H1 (cell line): ENCODE measurements around the gene MXD4. TPM values are rescaled to one million over a fixed set of nuclear protein-coding genes. Genes with fewer than 3 reads are reported as not detected.
A peak's percentile ranks its signal among the peaks of the same experiment; 100 is the strongest.

ENCODE experiments used
- CTCF ChIA-PET: fragments of 300-600 bp; sonication (Branson Sonifier 250); formaldehyde crosslinking; loops from one replicate; lab custom pipeline; 2021; ENCODE audit not compliant: partially characterized antibody; lab: Charles Lee
- POLR2A ChIA-PET: fragments of 300-600 bp; sonication (Branson Sonifier 250); formaldehyde crosslinking; loops from one replicate; lab custom pipeline; 2021; ENCODE audit warnings: inconsistent platforms; ENCODE audit not compliant: partially characterized antibody; lab: Charles Lee
- DNase-seq, 2 experiments: peaks; one replicate each; pipeline versions ENCODE4 v3.0.0 to v3.0.0-alpha.2; 2010 to 2022; ENCODE audit warnings: low spot score in 2 of 2, low read depth in 1 of 2, mixed read lengths in 1 of 2
- FAIRE-seq: peaks from 2 replicates; lab custom pipeline; 2011; peaks lifted over from hg19 to GRCh38; lab: Jason Lieb, UNC
- H2AFZ ChIP-seq: 2 replicates; pipeline ENCODE4 v1.8.1; 2012; ENCODE audit warnings: low read length, inconsistent platforms
- H2AK5ac ChIP-seq: 2 replicates; pipeline ENCODE4 v1.6.1; 2013; ENCODE audit warnings: low read depth, low read length
- H2BK120ac ChIP-seq: replicated peaks from 2 replicates; pipeline ENCODE3; 2013; ENCODE audit warnings: low read depth, low read length, inconsistent platforms
- H2BK12ac ChIP-seq: 2 replicates; pipeline ENCODE4 v1.6.1; 2013; ENCODE audit warnings: low read depth, low read length
- H2BK15ac ChIP-seq: 2 replicates; pipeline ENCODE4 v1.6.1; 2013; ENCODE audit warnings: low read length
- H2BK20ac ChIP-seq: 2 replicates; pipeline ENCODE4 v1.6.1; 2013; ENCODE audit warnings: low read length
- H2BK5ac ChIP-seq: 2 replicates; pipeline ENCODE4 v1.6.1; 2013; ENCODE audit warnings: low read depth, low read length
- H3K14ac ChIP-seq: 2 replicates; pipeline ENCODE4 v1.6.1; 2013; ENCODE audit warnings: inconsistent platforms; ENCODE audit not compliant: insufficient read length
- H3K18ac ChIP-seq: 2 replicates; pipeline ENCODE4 v1.6.1; 2013; ENCODE audit warnings: low read length; ENCODE audit errors: extremely low read depth
- H3K23ac ChIP-seq: 2 replicates; pipeline ENCODE4 v1.6.1; 2013; ENCODE audit warnings: inconsistent platforms; ENCODE audit not compliant: insufficient read length
- H3K23me2 ChIP-seq: 2 replicates; pipeline ENCODE4 v1.6.1; 2013; ENCODE audit warnings: low read depth, low read length
- H3K27ac ChIP-seq: 2 replicates; pipeline ENCODE4 v1.6.1; 2011; ENCODE audit warnings: low read depth, low read length, inconsistent platforms
- H3K27me3 ChIP-seq, 4 experiments: replicated peaks in 1 of 4; 1 replicate in 1 of 4; 2 replicates in 3 of 4; pipeline versions ENCODE4 v1.6.1 to v1.8.1; 2011 to 2013; ENCODE audit warnings: low read length in 3 of 4, mild to moderate bottlenecking in 3 of 4, inconsistent platforms in 2 of 4, mixed read lengths in 2 of 4, moderate library complexity in 1 of 4; ENCODE audit not compliant: control insufficient read depth in 3 of 4, insufficient read depth in 3 of 4; ENCODE audit errors: extremely low read depth in 1 of 4
- H3K36me3 ChIP-seq, 4 experiments: 2 replicates each; pipeline versions ENCODE4 v1.6.1 to v1.8.1; 2011 to 2013; ENCODE audit warnings: mild to moderate bottlenecking in 4 of 4, low read length in 3 of 4, moderate library complexity in 2 of 4, control low read depth in 1 of 4, inconsistent platforms in 1 of 4; ENCODE audit not compliant: insufficient read depth in 4 of 4, control insufficient read depth in 2 of 4
- H3K4ac ChIP-seq: replicated peaks from 2 replicates; pipeline ENCODE3; 2013; ENCODE audit warnings: low read length, low read depth, mixed read lengths, inconsistent platforms; ENCODE audit not compliant: insufficient read length
- H3K4me1 ChIP-seq, 4 experiments: replicated peaks in 1 of 4; 1 replicate in 1 of 4; 2 replicates in 3 of 4; pipeline versions ENCODE4 v1.6.1 to v1.8.1; 2011 to 2013; ENCODE audit warnings: low read length in 3 of 4, inconsistent platforms in 2 of 4, mixed read lengths in 1 of 4; ENCODE audit not compliant: insufficient read depth in 4 of 4, control insufficient read depth in 3 of 4
- H3K4me2 ChIP-seq, 2 experiments: 2 replicates each; pipeline versions ENCODE4 v1.6.1 to v1.8.1; 2011 to 2013; ENCODE audit warnings: low read depth in 2 of 2, low read length in 2 of 2, control low read depth in 1 of 2, inconsistent platforms in 1 of 2, mild to moderate bottlenecking in 1 of 2; ENCODE audit not compliant: insufficient read depth in 1 of 2
- H3K4me3 ChIP-seq, 4 experiments: fragments of 200-600, 300-600 bp in 1 of 4; sonication (generic), shearing (Covaris generic), sonication (Bioruptor Twin) in 1 of 4; 2 replicates each; pipeline versions ENCODE4 v1.5.1 to v1.8.1; 2011 to 2016; ENCODE audit warnings: low read length in 4 of 4, low read depth in 3 of 4, control low read depth in 2 of 4, inconsistent platforms in 2 of 4, mild to moderate bottlenecking in 2 of 4, mixed read lengths in 1 of 4, moderate library complexity in 1 of 4; ENCODE audit not compliant: insufficient read depth in 2 of 4; ENCODE audit errors: extremely low read depth in 1 of 4
- H3K56ac ChIP-seq: replicated peaks from 2 replicates; pipeline ENCODE3; 2013; ENCODE audit warnings: low read depth, mild to moderate bottlenecking, mixed read lengths, low read length, inconsistent platforms; ENCODE audit not compliant: insufficient read length
- H3K79me1 ChIP-seq: 2 replicates; pipeline ENCODE4 v1.6.1; 2013; ENCODE audit warnings: low read depth, low read length, control low read depth
- H3K79me2 ChIP-seq, 2 experiments: 2 replicates each; pipeline versions ENCODE4 v1.6.1 to v1.8.1; 2012 to 2013; ENCODE audit warnings: low read length in 2 of 2, mild to moderate bottlenecking in 2 of 2, inconsistent platforms in 1 of 2; ENCODE audit not compliant: insufficient read depth in 2 of 2, control insufficient read depth in 1 of 2
- H3K9ac ChIP-seq, 4 experiments: replicated peaks in 1 of 4; 1 replicate in 1 of 4; 2 replicates in 3 of 4; pipeline versions ENCODE4 v1.6.1 to v1.8.1; 2011 to 2013; ENCODE audit warnings: low read depth in 3 of 4, low read length in 3 of 4, control low read depth in 2 of 4, mild to moderate bottlenecking in 2 of 4, moderate library complexity in 2 of 4, inconsistent platforms in 1 of 4; ENCODE audit errors: extremely low read depth in 1 of 4
- H3K9me3 ChIP-seq, 2 experiments: 2 replicates each; pipeline versions ENCODE4 v1.6.1 to v1.8.1; 2012 to 2013; ENCODE audit warnings: mild to moderate bottlenecking in 2 of 2, moderate library complexity in 2 of 2, control low read depth in 1 of 2, inconsistent platforms in 1 of 2, low read depth in 1 of 2, low read length in 1 of 2, mixed read lengths in 1 of 2; ENCODE audit not compliant: insufficient read depth in 2 of 2
- H4K20me1 ChIP-seq, 2 experiments: replicated peaks in 1 of 2; 2 replicates each; pipeline versions ENCODE3 to v1.8.1; 2011 to 2013; ENCODE audit warnings: inconsistent platforms in 2 of 2, low read length in 2 of 2, mild to moderate bottlenecking in 1 of 2; ENCODE audit not compliant: insufficient read depth in 2 of 2, control insufficient read depth in 1 of 2
- H4K5ac ChIP-seq: 2 replicates; pipeline ENCODE4 v1.6.1; 2013; ENCODE audit warnings: low read length, low read depth, mixed read lengths, inconsistent platforms; ENCODE audit not compliant: insufficient read length
- H4K8ac ChIP-seq: 2 replicates; pipeline ENCODE4 v1.8.0; 2013; ENCODE audit warnings: mild to moderate bottlenecking, moderate library complexity, low read length, inconsistent platforms; ENCODE audit not compliant: insufficient read depth; ENCODE audit errors: extremely low read depth
- H4K91ac ChIP-seq: replicated peaks from 2 replicates; pipeline ENCODE3; 2013; ENCODE audit warnings: low read length, mixed read lengths, inconsistent platforms; ENCODE audit not compliant: insufficient read length
- BRCA1 ChIP-seq: IDR thresholded peaks from 2 replicates; pipeline ENCODE4 v1.6.1; 2012; ENCODE audit warnings: low read depth, low read length, improper control_type of control experiment
- CREB1 ChIP-seq: IDR thresholded peaks from 2 replicates; pipeline ENCODE4 v1.6.1; 2012; ENCODE audit warnings: inconsistent platforms
- FOSL1 ChIP-seq: IDR thresholded peaks from 2 replicates; pipeline ENCODE4 v1.6.1; 2011; ENCODE audit warnings: mild to moderate bottlenecking, low read depth, low read length, moderate library complexity; ENCODE audit not compliant: insufficient read depth
- JUND ChIP-seq: IDR thresholded peaks from 2 replicates; pipeline ENCODE4 v1.6.1; 2011; ENCODE audit warnings: mild to moderate bottlenecking, improper control_type of control experiment, low read length
- POLR2A ChIP-seq, 2 experiments: IDR thresholded peaks; 1 replicate in 1 of 2; 2 replicates in 1 of 2; pipeline ENCODE4 v1.6.1; 2011; ENCODE audit warnings: low read depth in 2 of 2, low read length in 2 of 2, mild to moderate bottlenecking in 2 of 2; ENCODE audit errors: control extremely low read depth in 1 of 2
- SP4 ChIP-seq: IDR thresholded peaks from 2 replicates; pipeline ENCODE4 v1.6.1; 2012; ENCODE audit warnings: low read length, inconsistent platforms
- TAF7 ChIP-seq: optimal IDR thresholded peaks from 2 replicates; pipeline ENCODE3; 2011; ENCODE audit warnings: low read depth, mild to moderate bottlenecking, inconsistent platforms, low read length, moderate library complexity, borderline replicate concordance
- TCF12 ChIP-seq: IDR thresholded peaks from 2 replicates; pipeline ENCODE4 v1.6.1; 2011; ENCODE audit warnings: low read depth, mild to moderate bottlenecking, low read length
- WGBS, 2 experiments: shearing (Covaris generic) in 1 of 2; methylation state at CpG; one replicate each; pipeline versions ENCODE4 v1.1.6 to v1.1.7; 2013 to 2015; ENCODE audit warnings: low lambda C conversion rate in 2 of 2, mixed read lengths in 2 of 2, inconsistent platforms in 1 of 2, low coverage in 1 of 2, missing lambda C conversion rate in 1 of 2; ENCODE audit not compliant: insufficient replicate concordance in 2 of 2, insufficient coverage in 1 of 2, insufficient read length in 1 of 2; ENCODE audit errors: extremely low coverage in 1 of 2, missing lambda C conversion rate in 1 of 2; 5-methylcytosine and 5-hydroxymethylcytosine counted together
- polyA plus RNA-seq, 7 experiments: library from polyadenylated mRNA; depleted of rRNA in 3 of 7; stranded (reverse) in 5 of 7; unstranded in 2 of 7; fragments of >200 nt in 5 of 7; fragments of 200-250 nt in 2 of 7; gene quantifications; 1 replicate in 5 of 7; 2 replicates in 1 of 7; 4 replicates in 1 of 7; pipeline versions ENCODE4 v1.2.1 to v1.2.3, GENCODE V29; 2011 to 2013; ENCODE audit warnings: missing spikeins in 2 of 7, mixed read lengths in 2 of 7
- total RNA-seq: library from RNA; stranded (reverse); fragmentation: NEBNext Ultra II Directional; extraction: Animal tissue kit (Norgen Biotek cat#: 25700); gene quantifications from 2 replicates; pipeline ENCODE4 v1.2.1, GENCODE V29; 2021
- TF ChIP-seq, protein P1 (sequence below): IDR thresholded peaks from 2 replicates; pipeline ENCODE4 v1.6.1; 2011; ENCODE audit warnings: low read depth, mild to moderate bottlenecking, low read length; ENCODE audit not compliant: insufficient read depth

The MXD4 gene
- total and polyA plus RNA-seq, 2 of the 8 experiments (the other 6 are each of a cell fraction or from before 2014, with no cell fraction given), result 18.0 to 20.8 TPM

DNA sequence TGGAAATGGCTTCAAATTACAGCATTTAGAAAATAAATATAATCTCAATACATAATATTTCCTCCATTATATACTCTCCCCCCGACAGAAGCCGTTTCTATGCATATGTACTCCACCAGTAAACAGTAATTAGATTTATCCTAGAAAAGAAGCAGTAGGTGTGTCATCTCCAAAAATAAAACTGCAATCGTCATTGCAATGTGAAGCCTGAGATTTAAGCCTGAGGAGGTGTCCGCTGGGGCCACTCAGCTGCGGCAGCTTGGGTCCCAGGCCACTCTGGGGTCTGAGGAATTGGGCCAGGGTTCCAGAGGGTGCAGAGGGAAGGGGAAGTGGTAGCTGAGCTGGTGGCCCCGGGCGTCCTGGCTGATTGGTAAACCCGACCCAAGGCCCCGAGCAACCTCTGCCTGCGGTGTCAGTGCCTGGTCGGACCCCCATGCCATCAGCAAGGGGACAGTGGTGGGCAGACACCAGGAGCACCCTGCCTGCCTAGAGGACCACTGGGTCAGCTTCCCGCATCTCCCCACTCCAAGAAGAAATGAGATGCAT is 7.8 kb upstream of the MXD4 start:
- Histone ChIP-seq H3K36me3 (no peaks in the 10 kb centered on the region), H2AFZ (no peak overlapping the region), H2BK15ac (0 out of 2 replicates have a peak overlapping the region, but pooled peaks have one; percentile 40), H3K56ac (no peak overlapping the region), H2BK120ac (no peak overlapping the region), H3K79me1 (no peaks in the 10 kb centered on the region), H3K79me2 (no peaks in the 10 kb centered on the region), H2BK12ac (peak overlapping the region; percentile 60; the same call in 1 of the 2 replicates), H4K8ac (no peak overlapping the region), H3K4me1 (peaks cover 0 to 10% (median 7%) of the 10 kb centered on the region in 4 experiments; a peak in 5 of 7 replicates), H3K23ac (no peak overlapping the region), H2AK5ac (no peak overlapping the region), H2BK20ac (no peak overlapping the region), H4K5ac (no peak overlapping the region), H3K23me2 (no peaks in the 10 kb centered on the region), H2BK5ac (no peak overlapping the region), H3K9ac (no peak overlapping the region), H3K27ac (no peak overlapping the region), H3K9me3 (no peaks in the 10 kb centered on the region), H3K4me2 (no peak overlapping the region), H3K14ac (no peak overlapping the region), H4K91ac (peak overlapping the region; percentile 42), H3K18ac (no peak overlapping the region), H3K4me3 (no peak overlapping the region), H3K4ac (no peak overlapping the region), H3K27me3 (no peaks in the 10 kb centered on the region), H4K20me1 (peaks cover 0 to 1% of the 10 kb centered on the region in 2 experiments)
- TF ChIP-seq, protein P1, sequence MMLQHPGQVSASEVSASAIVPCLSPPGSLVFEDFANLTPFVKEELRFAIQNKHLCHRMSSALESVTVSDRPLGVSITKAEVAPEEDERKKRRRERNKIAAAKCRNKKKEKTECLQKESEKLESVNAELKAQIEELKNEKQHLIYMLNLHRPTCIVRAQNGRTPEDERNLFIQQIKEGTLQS, result no peak
- TF ChIP-seq TCF12 (no peak), FOSL1 (no peak), TAF7 (no peak), POLR2A (IDR thresholded peaks at IDR 0.05; ENCODE audit: control extremely low read depth in 1 of 2, low read depth in 2 of 2, low read length in 2 of 2) (no peak), BRCA1 (no peak), JUND (no peak), SP4 (no peak), CREB1 (no peak)
- DNase-seq (no peak), FAIRE-seq (no peak)
- CTCF ChIA-PET, result interaction anchor here (1.0 to 1.8 kb wide), 4 partner anchors 17 to 50 kb away, joined by 3 to 6 read pairs (median 3); no protein-coding TSS in a partner anchor
- 88 to 100% methylated on average over 1 to 12 of the region's 12 CpGs for WGBS, 2 experiments
- POLR2A ChIA-PET, result no interaction called here
